SK-N-SH treated with all-trans-retinoic acid at 6 μM for 48 hours (cell line): ENCODE data around the gene UNC45A.

ENCODE experiments used
- ARNTL ChIP-seq: fragments of 450-650 bp; formaldehyde crosslinking; IDR thresholded peaks from 2 replicates; pipeline ENCODE4 v1.5.0; 2020; ENCODE audit warnings: low read depth, mild to moderate bottlenecking, moderate library complexity, borderline replicate concordance
- BACH2 ChIP-seq: fragments of 250-450 bp; sonication (Bioruptor Pico); IDR thresholded peaks from 2 replicates; pipeline ENCODE4 v1.9.0; 2021; ENCODE audit warnings: mild to moderate bottlenecking, borderline replicate concordance
- CSDC2 ChIP-seq: fragments of 250-450 bp; sonication (Bioruptor Pico); IDR thresholded peaks from 2 replicates; pipeline ENCODE4 v1.5.0; 2020; ENCODE audit warnings: mild to moderate bottlenecking, moderate library complexity
- ESRRG ChIP-seq: fragments of 250-450 bp; sonication (Bioruptor Pico); IDR thresholded peaks from 2 replicates; pipeline ENCODE4 v1.6.1; 2021; ENCODE audit warnings: mild to moderate bottlenecking
- GLIS3 ChIP-seq: fragments of 250-450 bp; sonication (Bioruptor Pico); IDR thresholded peaks from 2 replicates; pipeline ENCODE4 v1.5.0; 2020; ENCODE audit warnings: mild to moderate bottlenecking, moderate library complexity
- OSR1 ChIP-seq: fragments of 250-450 bp; sonication (Bioruptor Pico); IDR thresholded peaks from 2 replicates; pipeline ENCODE4 v1.8.0; 2022; ENCODE audit warnings: moderate library complexity, mild to moderate bottlenecking, inconsistent platforms
- PPARA ChIP-seq: fragments of 250-450 bp; sonication (Bioruptor Pico); IDR thresholded peaks from 2 replicates; pipeline ENCODE4 v1.5.0; 2020; ENCODE audit warnings: mild to moderate bottlenecking, borderline replicate concordance
- SNAI2 ChIP-seq: fragments of 250-450 bp; sonication (Bioruptor Pico); IDR thresholded peaks from 2 replicates; pipeline ENCODE4 v1.5.0; 2020; ENCODE audit warnings: mild to moderate bottlenecking, moderate library complexity
- TOX ChIP-seq: fragments of 250-450 bp; sonication (Bioruptor Pico); IDR thresholded peaks from 2 replicates; pipeline ENCODE4 v1.8.0; 2021; ENCODE audit warnings: mild to moderate bottlenecking, moderate library complexity, borderline replicate concordance
- ZFP3 ChIP-seq: fragments of 250-450 bp; sonication (Bioruptor Pico); IDR thresholded peaks from 2 replicates; pipeline ENCODE4 v1.5.0; 2020; ENCODE audit warnings: mild to moderate bottlenecking, moderate library complexity
- ZFP30 ChIP-seq: fragments of 450-650 bp; formaldehyde crosslinking; IDR thresholded peaks from 2 replicates; pipeline ENCODE4 v1.5.0; 2022; ENCODE audit warnings: mild to moderate bottlenecking, moderate library complexity
- TF ChIP-seq, protein P1 (sequence below): fragments of 250-450 bp; sonication (Bioruptor Pico); IDR thresholded peaks from 2 replicates; pipeline ENCODE4 v1.8.0; 2020; ENCODE audit warnings: mild to moderate bottlenecking, moderate library complexity, borderline replicate concordance
- TF ChIP-seq, protein P2 (sequence below): fragments of 250-450 bp; sonication (Bioruptor Pico); IDR thresholded peaks from 2 replicates; pipeline ENCODE4 v1.5.1; 2021; ENCODE audit warnings: mild to moderate bottlenecking, moderate library complexity
- TF ChIP-seq, protein P3 (sequence below): fragments of 250-450 bp; sonication (Bioruptor Pico); IDR thresholded peaks from 2 replicates; pipeline ENCODE4 v1.8.0; 2021; ENCODE audit warnings: low read depth, mild to moderate bottlenecking, moderate library complexity, borderline replicate concordance

GRCh38 chr15:90939756-90940155 is 4.7 kb downstream of the UNC45A start:
- TF ChIP-seq BACH2 (no peak), ZFP30 (CRISPR knock-in tag) (no peak), PPARA (CRISPR knock-in tag) (no peak), ZFP3 (CRISPR knock-in tag) (no peak), ARNTL (CRISPR knock-in tag) (no peak), ESRRG (CRISPR knock-in tag) (no peak), GLIS3 (CRISPR knock-in tag) (no peak), TOX (no peak), OSR1 (CRISPR knock-in tag) (no peak), CSDC2 (CRISPR knock-in tag) (no peak), SNAI2 (CRISPR knock-in tag) (no peak)
- TF ChIP-seq, protein P1, sequence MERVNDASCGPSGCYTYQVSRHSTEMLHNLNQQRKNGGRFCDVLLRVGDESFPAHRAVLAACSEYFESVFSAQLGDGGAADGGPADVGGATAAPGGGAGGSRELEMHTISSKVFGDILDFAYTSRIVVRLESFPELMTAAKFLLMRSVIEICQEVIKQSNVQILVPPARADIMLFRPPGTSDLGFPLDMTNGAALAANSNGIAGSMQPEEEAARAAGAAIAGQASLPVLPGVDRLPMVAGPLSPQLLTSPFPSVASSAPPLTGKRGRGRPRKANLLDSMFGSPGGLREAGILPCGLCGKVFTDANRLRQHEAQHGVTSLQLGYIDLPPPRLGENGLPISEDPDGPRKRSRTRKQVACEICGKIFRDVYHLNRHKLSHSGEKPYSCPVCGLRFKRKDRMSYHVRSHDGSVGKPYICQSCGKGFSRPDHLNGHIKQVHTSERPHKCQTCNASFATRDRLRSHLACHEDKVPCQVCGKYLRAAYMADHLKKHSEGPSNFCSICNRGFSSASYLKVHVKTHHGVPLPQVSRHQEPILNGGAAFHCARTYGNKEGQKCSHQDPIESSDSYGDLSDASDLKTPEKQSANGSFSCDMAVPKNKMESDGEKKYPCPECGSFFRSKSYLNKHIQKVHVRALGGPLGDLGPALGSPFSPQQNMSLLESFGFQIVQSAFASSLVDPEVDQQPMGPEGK (CRISPR knock-in tag) = no peak
- TF ChIP-seq, protein P2, sequence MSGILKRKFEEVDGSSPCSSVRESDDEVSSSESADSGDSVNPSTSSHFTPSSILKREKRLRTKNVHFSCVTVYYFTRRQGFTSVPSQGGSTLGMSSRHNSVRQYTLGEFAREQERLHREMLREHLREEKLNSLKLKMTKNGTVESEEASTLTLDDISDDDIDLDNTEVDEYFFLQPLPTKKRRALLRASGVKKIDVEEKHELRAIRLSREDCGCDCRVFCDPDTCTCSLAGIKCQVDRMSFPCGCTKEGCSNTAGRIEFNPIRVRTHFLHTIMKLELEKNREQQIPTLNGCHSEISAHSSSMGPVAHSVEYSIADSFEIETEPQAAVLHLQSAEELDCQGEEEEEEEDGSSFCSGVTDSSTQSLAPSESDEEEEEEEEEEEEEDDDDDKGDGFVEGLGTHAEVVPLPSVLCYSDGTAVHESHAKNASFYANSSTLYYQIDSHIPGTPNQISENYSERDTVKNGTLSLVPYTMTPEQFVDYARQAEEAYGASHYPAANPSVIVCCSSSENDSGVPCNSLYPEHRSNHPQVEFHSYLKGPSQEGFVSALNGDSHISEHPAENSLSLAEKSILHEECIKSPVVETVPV = no peak
- TF ChIP-seq, protein P3, sequence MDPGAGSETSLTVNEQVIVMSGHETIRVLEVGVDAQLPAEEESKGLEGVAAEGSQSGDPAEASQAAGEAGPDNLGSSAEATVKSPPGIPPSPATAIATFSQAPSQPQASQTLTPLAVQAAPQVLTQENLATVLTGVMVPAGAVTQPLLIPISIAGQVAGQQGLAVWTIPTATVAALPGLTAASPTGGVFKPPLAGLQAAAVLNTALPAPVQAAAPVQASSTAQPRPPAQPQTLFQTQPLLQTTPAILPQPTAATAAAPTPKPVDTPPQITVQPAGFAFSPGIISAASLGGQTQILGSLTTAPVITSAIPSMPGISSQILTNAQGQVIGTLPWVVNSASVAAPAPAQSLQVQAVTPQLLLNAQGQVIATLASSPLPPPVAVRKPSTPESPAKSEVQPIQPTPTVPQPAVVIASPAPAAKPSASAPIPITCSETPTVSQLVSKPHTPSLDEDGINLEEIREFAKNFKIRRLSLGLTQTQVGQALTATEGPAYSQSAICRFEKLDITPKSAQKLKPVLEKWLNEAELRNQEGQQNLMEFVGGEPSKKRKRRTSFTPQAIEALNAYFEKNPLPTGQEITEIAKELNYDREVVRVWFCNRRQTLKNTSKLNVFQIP = no peak
